ENCODE results near the gene WIPF1.

The WIPF1 gene

DNA sequence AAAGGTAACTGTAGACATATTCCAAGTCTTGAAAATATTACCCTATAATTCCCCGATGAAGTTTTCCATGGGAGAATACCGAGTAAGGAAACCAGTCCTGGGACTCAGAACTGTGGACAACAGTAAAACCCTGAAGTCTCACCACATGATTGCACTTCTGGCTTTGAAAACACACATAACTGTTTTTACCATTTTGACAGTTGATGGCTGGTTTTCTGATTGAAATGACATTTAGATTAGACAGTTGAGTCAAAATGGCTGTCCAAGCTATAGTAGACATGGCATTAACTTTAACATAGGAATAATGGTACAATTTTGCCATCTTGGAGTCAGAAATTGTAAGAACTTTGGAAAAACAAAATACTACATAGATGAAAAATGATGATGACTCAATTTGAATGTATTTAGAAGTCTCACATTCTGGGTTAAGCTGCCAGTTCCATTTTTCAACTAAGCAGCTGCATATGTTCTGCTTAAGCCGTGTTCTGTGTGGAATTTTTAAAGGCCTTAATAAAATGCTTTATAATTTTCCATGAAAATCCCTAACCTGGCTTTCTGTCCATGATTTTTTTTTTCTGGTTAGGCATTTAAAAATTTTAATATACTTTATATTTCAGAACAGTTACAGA, 38.3 kb upstream of the WIPF1 start:
- H3K9ac ChIP-seq (ENCODE audit: low read length), result no peak overlapping the region
- DNase-seq, result no peak
- H4K8ac ChIP-seq (ENCODE audit: low read depth, low read length), result no peak overlapping the region
- H2BK15ac ChIP-seq (replicated peaks; ENCODE audit: low read depth), result no peak overlapping the region
- H3K23ac ChIP-seq (ENCODE audit: low read length), result no peak overlapping the region
- H3K36me3 ChIP-seq (ENCODE audit: control insufficient read depth, insufficient read depth, low read length), result no peaks in the 10 kb centered on the region
- no peak overlapping the region for H3K27ac ChIP-seq (ENCODE audit: low read depth, low read length)
- H2AK5ac ChIP-seq (ENCODE audit: low read length), result no peak overlapping the region
- H3K4me3 ChIP-seq (ENCODE audit: low read length), result no peak overlapping the region
- no peak overlapping the region for H3K4me2 ChIP-seq (ENCODE audit: low read length)
- H3K79me2 ChIP-seq (ENCODE audit: control insufficient read depth, insufficient read depth, low read length), result no peaks in the 10 kb centered on the region
- H3K79me1 ChIP-seq (ENCODE audit: low read length), result no peaks in the 10 kb centered on the region
- no peak overlapping the region for H2BK120ac ChIP-seq (ENCODE audit: low read depth, low read length)
- no peak overlapping the region for H2BK5ac ChIP-seq (ENCODE audit: low read length)
- H3K4ac ChIP-seq (ENCODE audit: low read depth, low read length), result no peak overlapping the region
- H3K56ac ChIP-seq (ENCODE audit: low read length), result no peak overlapping the region
- H3K27me3 ChIP-seq (ENCODE audit: insufficient read depth, low read length, poor library complexity), result no peaks in the 10 kb centered on the region
- WGBS (ENCODE audit: extremely low coverage, insufficient coverage, low lambda C conversion rate), result no CpG with 5 or more reads among the region's 3 CpGs
- H4K5ac ChIP-seq (ENCODE audit: low read length), result no peak overlapping the region
- no peak overlapping the region for H3K18ac ChIP-seq (ENCODE audit: low read length)
- peaks cover 9% of the 10 kb centered on the region for H3K4me1 ChIP-seq (ENCODE audit: control insufficient read depth, low read depth, low read length)

DNA sequence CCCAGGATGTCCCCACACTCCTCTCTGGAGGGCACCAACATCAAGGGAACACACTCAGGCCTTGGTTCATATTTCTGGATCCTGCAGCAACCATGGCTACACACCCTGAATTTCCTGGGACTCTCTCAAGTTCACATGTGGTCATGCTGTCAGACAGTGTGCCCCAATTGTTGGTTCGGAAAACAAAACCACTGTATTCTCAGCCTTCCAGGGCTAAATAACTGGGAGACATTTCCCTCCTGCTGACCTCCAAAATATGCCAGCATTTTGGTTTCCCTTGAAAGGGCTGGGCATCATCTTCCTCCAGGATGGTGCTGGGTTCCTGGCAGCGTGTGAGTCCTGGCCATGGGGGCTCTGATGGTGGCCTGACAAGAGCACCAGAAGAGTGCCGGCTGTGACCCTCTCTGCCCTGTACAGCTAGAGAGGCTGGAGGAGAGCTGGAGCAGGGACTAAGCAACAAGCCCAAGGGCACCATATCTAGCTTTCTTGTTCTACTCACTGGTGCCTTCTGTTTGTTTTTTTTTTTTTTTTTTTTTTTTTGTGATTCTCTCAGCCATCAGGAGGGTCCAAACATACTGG, 37.5 kb upstream of the WIPF1 start:
- Histone ChIP-seq H3K18ac (ENCODE audit: low read length) (no peak overlapping the region), H2BK120ac (ENCODE audit: low read depth, low read length) (no peak overlapping the region), H3K23ac (ENCODE audit: low read length) (no peak overlapping the region), H3K27ac (ENCODE audit: low read depth, low read length) (no peak overlapping the region), H2BK15ac (replicated peaks; ENCODE audit: low read depth) (no peak overlapping the region), H3K79me1 (ENCODE audit: low read length) (no peaks in the 10 kb centered on the region), H3K4ac (ENCODE audit: low read depth, low read length) (no peak overlapping the region), H3K27me3 (ENCODE audit: insufficient read depth, low read length, poor library complexity) (no peaks in the 10 kb centered on the region), H3K79me2 (ENCODE audit: control insufficient read depth, insufficient read depth, low read length) (no peaks in the 10 kb centered on the region), H3K36me3 (ENCODE audit: control insufficient read depth, insufficient read depth, low read length) (no peaks in the 10 kb centered on the region), H3K56ac (ENCODE audit: low read length) (no peak overlapping the region), H3K9ac (ENCODE audit: low read length) (no peak overlapping the region), H4K8ac (ENCODE audit: low read depth, low read length) (no peak overlapping the region), H2BK5ac (ENCODE audit: low read length) (no peak overlapping the region), H3K4me2 (ENCODE audit: low read length) (no peak overlapping the region), H4K5ac (ENCODE audit: low read length) (no peak overlapping the region), H2AK5ac (ENCODE audit: low read length) (no peak overlapping the region), H3K4me1 (ENCODE audit: control insufficient read depth, low read depth, low read length) (peaks cover 9% of the 10 kb centered on the region), H3K4me3 (ENCODE audit: low read length) (no peak overlapping the region)
- no peak for DNase-seq
- no CpG with 5 or more reads among the region's 3 CpGs for WGBS (ENCODE audit: extremely low coverage, insufficient coverage, low lambda C conversion rate)

DNA sequence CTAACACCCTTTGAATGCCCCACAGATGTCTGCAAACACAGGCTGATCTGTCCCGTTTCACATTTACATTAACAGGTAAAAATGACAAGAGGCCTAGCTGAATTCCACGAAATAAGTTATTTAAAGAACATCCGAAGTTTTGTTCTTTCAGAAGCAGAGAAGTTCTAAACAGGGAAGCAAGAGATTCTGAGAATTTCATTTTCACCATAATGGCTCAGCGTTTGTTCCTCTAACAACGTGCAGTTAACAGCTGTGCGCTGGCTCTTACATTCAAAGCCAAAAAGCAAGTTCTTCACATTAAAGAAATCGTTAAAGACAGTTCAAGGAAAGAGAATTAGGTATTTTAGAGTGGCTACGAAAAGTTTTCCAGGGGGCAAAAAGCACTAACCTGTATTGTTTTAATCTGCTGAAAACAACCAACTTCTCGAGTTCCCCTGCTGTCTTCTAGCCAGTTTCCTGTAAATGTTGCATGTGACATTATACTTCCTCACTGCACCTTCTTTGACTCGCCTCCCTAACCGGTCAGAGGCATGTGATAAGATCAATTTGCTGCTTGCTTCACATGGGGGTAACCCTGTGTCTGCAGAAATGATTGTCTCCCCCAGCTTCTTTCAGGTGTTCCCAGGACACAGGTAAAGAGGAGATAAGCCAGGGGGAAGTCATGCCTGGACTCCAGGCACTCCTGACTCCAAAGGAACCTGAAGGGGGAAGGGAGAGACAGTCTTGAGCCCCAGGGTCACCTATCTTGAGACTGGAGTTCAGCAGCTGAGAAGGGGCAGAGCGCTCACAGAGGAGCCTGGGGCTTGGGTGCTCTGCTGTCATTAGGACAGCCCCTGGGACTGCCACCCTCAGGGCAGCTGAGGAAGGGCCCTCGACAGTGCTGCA, 36.8 kb upstream of the WIPF1 start:
- peak; percentile 31 for DNase-seq
- Histone ChIP-seq H3K18ac (ENCODE audit: low read length) (no peak overlapping the region), H2BK5ac (ENCODE audit: low read length) (no peak overlapping the region), H2BK120ac (ENCODE audit: low read depth, low read length) (no peak overlapping the region), H4K8ac (ENCODE audit: low read depth, low read length) (no peak overlapping the region), H3K36me3 (ENCODE audit: control insufficient read depth, insufficient read depth, low read length) (no peaks in the 10 kb centered on the region), H3K27me3 (ENCODE audit: insufficient read depth, low read length, poor library complexity) (no peaks in the 10 kb centered on the region), H3K79me2 (ENCODE audit: control insufficient read depth, insufficient read depth, low read length) (no peaks in the 10 kb centered on the region), H2AK5ac (ENCODE audit: low read length) (no peak overlapping the region), H3K4ac (ENCODE audit: low read depth, low read length) (no peak overlapping the region), H3K4me1 (ENCODE audit: control insufficient read depth, low read depth, low read length) (peaks cover 9% of the 10 kb centered on the region), H3K79me1 (ENCODE audit: low read length) (no peaks in the 10 kb centered on the region), H3K4me3 (ENCODE audit: low read length) (no peak overlapping the region), H4K5ac (ENCODE audit: low read length) (no peak overlapping the region), H3K4me2 (ENCODE audit: low read length) (no peak overlapping the region), H2BK15ac (replicated peaks; ENCODE audit: low read depth) (no peak overlapping the region), H3K23ac (ENCODE audit: low read length) (no peak overlapping the region), H3K9ac (ENCODE audit: low read length) (no peak overlapping the region), H3K56ac (ENCODE audit: low read length) (no peak overlapping the region), H3K27ac (ENCODE audit: low read depth, low read length) (no peak overlapping the region)
- no CpG with 5 or more reads among the region's 13 CpGs for WGBS (ENCODE audit: extremely low coverage, insufficient coverage, low lambda C conversion rate)

DNA sequence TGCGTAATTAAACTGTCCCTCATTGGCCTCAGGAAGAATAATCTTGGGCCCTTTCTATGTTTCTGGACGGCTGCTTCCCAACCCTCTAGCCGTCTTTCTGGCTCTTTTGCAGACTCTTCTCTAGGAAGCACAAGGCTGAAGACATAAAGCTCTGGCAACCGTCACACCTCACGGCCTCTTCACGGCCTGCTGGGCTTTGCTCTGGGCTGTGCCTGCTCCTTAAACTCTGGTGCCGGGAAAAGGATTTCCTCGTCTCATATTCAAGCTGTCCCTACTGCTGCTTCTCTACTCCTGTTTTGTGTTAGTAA, 36.0 kb upstream of the WIPF1 start:
- no peak overlapping the region for H3K4me3 ChIP-seq (ENCODE audit: low read length)
- no peak overlapping the region for H3K4me2 ChIP-seq (ENCODE audit: low read length)
- peak; percentile 13 for DNase-seq
- peaks cover 9% of the 10 kb centered on the region for H3K4me1 ChIP-seq (ENCODE audit: control insufficient read depth, low read depth, low read length)
- H3K27me3 ChIP-seq (ENCODE audit: insufficient read depth, low read length, poor library complexity), result no peaks in the 10 kb centered on the region
- H3K18ac ChIP-seq (ENCODE audit: low read length), result no peak overlapping the region
- H3K4ac ChIP-seq (ENCODE audit: low read depth, low read length), result no peak overlapping the region
- H3K36me3 ChIP-seq (ENCODE audit: control insufficient read depth, insufficient read depth, low read length), result no peaks in the 10 kb centered on the region
- H2BK5ac ChIP-seq (ENCODE audit: low read length), result no peak overlapping the region
- no peak overlapping the region for H3K56ac ChIP-seq (ENCODE audit: low read length)
- H3K27ac ChIP-seq (ENCODE audit: low read depth, low read length), result no peak overlapping the region
- no CpG with 5 or more reads among the region's 8 CpGs for WGBS (ENCODE audit: extremely low coverage, insufficient coverage, low lambda C conversion rate)
- no peaks in the 10 kb centered on the region for H3K79me1 ChIP-seq (ENCODE audit: low read length)
- no peaks in the 10 kb centered on the region for H3K79me2 ChIP-seq (ENCODE audit: control insufficient read depth, insufficient read depth, low read length)
- H4K5ac ChIP-seq (ENCODE audit: low read length), result no peak overlapping the region
- no peak overlapping the region for H2BK15ac ChIP-seq (replicated peaks; ENCODE audit: low read depth)
- no peak overlapping the region for H4K8ac ChIP-seq (ENCODE audit: low read depth, low read length)
- H3K23ac ChIP-seq (ENCODE audit: low read length), result no peak overlapping the region
- H3K9ac ChIP-seq (ENCODE audit: low read length), result no peak overlapping the region
- H2BK120ac ChIP-seq (ENCODE audit: low read depth, low read length), result no peak overlapping the region
- no peak overlapping the region for H2AK5ac ChIP-seq (ENCODE audit: low read length)

DNA sequence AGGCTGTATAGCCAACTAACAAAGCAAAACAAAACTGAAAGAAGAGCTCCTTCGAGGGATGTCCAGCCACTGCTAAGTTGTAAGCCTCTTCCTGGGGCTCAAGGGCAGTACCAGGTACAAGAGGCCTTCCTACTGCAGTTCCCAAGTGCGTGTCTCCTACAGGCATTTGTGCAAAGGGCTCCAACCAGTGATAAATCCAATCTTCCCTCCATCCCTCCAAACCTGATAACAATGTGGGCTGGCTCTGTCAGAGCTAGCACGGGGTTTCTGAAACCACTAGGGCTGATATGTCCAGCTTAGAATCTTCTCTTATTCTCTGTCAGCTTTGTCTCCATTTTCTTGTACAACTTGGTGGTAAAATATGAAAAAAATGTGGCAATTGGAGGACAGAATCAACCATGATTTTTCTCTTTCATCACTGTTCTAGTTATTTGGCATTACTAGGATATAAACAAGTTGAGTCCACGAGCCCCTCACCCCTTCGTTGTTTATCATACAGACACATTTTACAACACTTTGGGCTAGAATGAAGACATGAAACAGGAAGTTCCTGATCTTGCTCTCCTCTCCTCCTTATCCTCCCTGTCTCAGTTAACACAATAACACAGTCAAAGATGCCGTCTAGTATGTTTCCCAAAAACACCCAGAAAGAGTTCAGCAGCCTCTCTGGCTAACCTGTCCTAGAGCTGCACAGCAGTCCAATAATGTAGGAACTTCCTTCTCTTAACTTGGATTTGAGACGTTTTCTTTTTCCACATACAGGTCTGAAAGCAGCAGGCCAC, 35.4 kb upstream of the WIPF1 start:
- H3K4me1 ChIP-seq (ENCODE audit: control insufficient read depth, low read depth, low read length), result peaks cover 9% of the 10 kb centered on the region
- H3K18ac ChIP-seq (ENCODE audit: low read length), result no peak overlapping the region
- no CpG with 5 or more reads among the region's 7 CpGs for WGBS (ENCODE audit: extremely low coverage, insufficient coverage, low lambda C conversion rate)
- no peak for DNase-seq
- no peak overlapping the region for H3K23ac ChIP-seq (ENCODE audit: low read length)
- no peak overlapping the region for H3K4me3 ChIP-seq (ENCODE audit: low read length)
- no peaks in the 10 kb centered on the region for H3K79me1 ChIP-seq (ENCODE audit: low read length)
- H3K4me2 ChIP-seq (ENCODE audit: low read length), result no peak overlapping the region
- no peaks in the 10 kb centered on the region for H3K79me2 ChIP-seq (ENCODE audit: control insufficient read depth, insufficient read depth, low read length)
- no peak overlapping the region for H4K8ac ChIP-seq (ENCODE audit: low read depth, low read length)
- H2BK120ac ChIP-seq (ENCODE audit: low read depth, low read length), result no peak overlapping the region
- no peaks in the 10 kb centered on the region for H3K36me3 ChIP-seq (ENCODE audit: control insufficient read depth, insufficient read depth, low read length)
- H3K27me3 ChIP-seq (ENCODE audit: insufficient read depth, low read length, poor library complexity), result no peaks in the 10 kb centered on the region
- no peak overlapping the region for H2BK5ac ChIP-seq (ENCODE audit: low read length)
- H4K5ac ChIP-seq (ENCODE audit: low read length), result no peak overlapping the region
- H3K56ac ChIP-seq (ENCODE audit: low read length), result no peak overlapping the region
- H3K9ac ChIP-seq (ENCODE audit: low read length), result no peak overlapping the region
- H3K4ac ChIP-seq (ENCODE audit: low read depth, low read length), result no peak overlapping the region
- H3K27ac ChIP-seq (ENCODE audit: low read depth, low read length), result no peak overlapping the region
- no peak overlapping the region for H2BK15ac ChIP-seq (replicated peaks; ENCODE audit: low read depth)
- no peak overlapping the region for H2AK5ac ChIP-seq (ENCODE audit: low read length)

All from mesendoderm (in vitro differentiated cells).